DMS153 treated with DMSO at 0.1 percent for 48 hours (cell line): ENCODE measurements around the gene GSTO2.

Source experiments
- DNase-seq: peaks from one replicate; lab custom pipeline; 2025; ENCODE audit not compliant: unreplicated experiment; lab: John Stamatoyannopoulos, UW

The GSTO2 gene

DNA sequence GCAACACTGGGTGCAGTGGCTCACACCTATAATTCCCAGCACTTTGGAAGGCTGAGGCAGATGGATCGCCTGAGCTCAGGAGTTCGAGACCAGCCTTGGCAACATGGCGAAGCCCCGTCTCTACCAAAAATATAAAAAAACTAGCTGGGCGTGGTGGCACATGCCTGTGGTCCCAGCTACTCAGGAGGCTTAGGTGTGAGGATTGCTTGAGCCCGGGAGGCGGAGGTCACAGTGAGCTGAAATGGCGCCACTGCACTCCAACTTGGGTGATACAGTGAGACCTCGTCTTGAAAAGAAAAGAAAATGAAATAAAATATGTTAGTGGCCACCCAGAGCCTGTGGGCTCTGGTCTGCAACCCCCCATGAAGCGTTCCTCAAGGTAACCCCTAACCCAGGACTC lies 55.9 kb downstream of the GSTO2 start:
- DNase-seq, result no peak

DNA sequence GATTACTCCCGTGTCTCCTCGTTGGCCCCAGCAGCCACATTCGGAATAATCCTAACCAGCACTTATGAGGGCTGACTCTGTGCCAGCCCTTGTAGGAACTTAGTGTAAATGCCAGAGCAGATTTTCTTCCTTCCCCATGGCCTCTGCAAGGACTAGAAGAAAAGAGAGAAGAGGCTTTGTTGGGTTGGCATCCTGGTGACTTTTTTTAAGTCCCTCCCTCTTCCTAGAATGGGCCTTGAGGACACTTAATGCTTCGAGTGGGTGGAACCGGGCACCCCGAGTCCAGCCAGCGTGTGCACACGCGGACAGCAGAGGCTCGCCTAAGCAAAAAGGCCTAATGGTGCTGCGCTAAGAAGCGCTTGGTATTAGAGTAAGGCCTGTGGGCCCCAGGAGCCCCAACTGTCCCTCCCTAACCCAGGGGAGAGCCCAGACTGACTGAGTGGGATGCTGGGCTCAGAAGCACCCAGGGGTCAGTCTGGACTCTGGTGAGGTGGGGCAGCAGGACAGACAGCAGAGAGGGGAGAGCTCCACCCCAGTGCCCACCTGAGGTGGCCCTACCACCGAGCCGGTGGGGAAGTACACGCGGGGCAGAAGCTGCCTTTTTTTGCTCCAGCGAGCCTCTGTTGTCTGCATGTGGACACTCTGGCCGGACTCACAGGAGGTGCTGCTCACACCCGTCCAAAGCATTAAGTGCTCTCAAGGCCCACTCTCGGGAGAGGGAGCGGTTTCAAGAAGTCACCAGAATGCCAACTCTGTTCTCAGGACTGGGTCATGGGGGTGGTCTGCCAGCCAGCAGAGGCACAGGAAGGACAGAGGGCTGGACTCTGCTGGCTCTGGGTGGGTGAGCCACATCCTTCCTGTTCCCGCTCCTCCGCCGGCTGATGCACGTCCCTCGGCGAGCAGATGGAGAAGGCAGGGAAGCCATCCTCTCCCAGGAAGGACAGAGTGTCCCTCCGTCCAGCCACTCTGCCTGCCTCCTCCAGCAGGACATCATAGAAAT lies 56.8 kb downstream of the GSTO2 start:
- no peak for DNase-seq

- no peak for DNase-seq
Measured at GRCh38 chr10:104326991-104327610, 58.1 kb downstream of the GSTO2 start.

DNA sequence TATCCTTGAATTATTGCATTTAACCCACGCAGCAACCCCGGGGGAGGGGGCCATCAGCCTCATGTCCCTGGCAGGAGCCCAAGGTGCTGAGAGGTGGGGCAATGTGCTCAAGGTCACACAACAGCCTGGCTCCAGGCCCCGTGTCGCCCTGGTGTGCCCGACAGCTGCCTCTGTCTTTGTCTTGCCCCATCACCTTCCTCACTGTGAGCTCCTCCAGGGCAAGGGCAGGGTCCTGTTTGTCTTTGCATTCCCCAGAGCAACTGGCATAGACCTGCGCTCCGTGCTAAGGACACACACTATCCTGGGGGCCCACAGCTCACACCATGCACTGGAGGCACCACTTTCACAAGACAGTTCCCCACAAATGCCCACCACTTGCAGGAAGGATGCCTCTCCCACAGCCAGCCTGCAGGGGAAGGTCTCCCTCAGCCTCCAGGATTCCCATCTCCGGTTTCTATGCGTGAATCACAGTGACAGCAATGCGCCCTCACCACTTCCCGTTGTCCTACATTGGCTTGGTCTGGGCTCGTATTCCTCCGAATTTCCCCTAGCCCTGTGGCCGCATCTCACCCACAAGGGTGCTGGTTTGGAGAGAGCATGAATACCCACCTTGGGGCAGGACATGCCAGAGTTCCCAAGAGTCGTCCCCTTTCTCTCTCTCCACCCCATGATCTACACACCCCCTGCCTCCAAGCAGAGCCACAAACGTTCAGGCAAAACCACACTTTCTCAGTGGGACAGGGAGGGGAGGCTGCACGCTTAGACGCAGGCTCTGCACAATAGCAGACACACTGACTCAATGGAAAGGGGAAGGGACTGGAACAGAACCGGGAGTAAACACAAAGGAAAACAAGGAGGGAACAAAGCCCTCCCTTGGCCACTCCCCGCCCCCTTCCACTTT lies 59.0 kb downstream of the GSTO2 start:
- no peak for DNase-seq

- DNase-seq, result no peak
Measured at GRCh38 chr10:104328646-104328895, 59.6 kb downstream of the GSTO2 start.

DNA sequence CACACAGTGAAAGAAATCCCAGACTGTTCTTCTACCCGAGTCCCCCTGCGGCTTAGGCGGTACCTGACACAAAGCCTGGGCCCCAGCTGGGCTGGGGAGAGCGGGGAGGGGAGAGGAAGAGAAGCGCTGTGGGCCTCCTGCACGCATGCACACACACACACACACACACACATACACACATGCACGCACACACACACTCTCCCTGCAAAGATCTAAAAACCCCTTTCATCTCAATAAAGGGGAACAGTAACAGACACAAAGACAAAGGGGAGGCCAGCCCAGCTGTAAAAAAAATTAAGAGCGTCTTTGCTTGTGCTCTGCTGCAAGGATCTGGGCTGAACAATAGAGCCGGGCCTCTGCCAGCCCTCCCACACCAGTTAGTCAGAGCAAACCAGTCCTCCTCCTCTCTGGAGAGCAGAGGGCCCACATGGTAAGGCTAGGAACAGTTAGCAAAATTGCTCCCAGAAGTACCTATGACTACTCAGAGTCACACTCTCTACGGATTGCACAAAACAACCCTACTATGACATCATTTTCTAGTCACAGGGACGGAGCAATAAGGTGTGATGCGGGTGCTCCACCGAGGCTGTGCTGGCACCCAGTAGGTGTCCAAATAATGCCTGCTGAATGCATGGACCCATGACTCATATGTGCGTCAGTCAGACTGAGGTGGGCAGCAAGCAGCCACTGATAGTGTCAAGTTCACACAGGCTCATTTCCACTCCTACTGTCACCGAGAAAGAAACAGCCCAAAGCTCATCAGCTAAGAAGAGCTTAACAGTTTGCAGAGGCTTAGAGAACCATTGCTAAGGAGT lies 60.1 kb downstream of the GSTO2 start:
- no peak for DNase-seq

GRCh38 chr10:104329735-104330134 lies 60.8 kb downstream of the GSTO2 start:
- DNase-seq, result no peak

GRCh38 chr10:104330168-104331110 lies 61.5 kb downstream of the GSTO2 start:
- DNase-seq, result no peak

DNA sequence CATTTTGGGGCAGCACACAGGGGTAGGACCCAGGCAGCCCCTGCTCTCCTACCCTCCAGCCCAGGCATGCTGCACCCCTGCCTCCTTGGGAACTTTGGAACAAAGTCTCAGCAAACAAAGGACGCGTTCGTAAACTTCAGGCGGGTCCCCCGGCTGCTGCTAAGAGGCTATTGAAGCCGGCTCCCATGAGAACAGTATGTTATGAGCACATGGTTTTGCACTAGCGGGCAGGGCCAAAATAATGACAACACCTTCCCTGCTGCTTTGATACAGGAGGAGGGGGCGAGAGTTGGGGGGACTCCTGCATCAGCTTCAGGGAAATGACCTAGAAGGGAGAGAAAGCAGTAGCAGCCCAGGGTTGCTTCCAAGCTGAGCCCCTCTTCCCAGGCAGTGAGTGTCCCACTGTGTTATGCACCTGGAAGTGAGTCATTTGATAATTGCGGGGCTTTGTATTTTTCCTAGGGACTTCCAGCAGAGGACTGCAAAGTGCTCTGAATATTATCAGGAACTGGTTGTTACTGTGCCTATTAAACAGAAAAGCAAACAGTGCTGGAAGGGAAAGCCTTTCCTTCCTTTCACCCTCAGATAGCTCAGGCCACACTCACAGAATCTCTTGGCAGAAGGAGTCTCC lies 62.3 kb downstream of the GSTO2 start:
- DNase-seq, result peak; percentile 83

DNA sequence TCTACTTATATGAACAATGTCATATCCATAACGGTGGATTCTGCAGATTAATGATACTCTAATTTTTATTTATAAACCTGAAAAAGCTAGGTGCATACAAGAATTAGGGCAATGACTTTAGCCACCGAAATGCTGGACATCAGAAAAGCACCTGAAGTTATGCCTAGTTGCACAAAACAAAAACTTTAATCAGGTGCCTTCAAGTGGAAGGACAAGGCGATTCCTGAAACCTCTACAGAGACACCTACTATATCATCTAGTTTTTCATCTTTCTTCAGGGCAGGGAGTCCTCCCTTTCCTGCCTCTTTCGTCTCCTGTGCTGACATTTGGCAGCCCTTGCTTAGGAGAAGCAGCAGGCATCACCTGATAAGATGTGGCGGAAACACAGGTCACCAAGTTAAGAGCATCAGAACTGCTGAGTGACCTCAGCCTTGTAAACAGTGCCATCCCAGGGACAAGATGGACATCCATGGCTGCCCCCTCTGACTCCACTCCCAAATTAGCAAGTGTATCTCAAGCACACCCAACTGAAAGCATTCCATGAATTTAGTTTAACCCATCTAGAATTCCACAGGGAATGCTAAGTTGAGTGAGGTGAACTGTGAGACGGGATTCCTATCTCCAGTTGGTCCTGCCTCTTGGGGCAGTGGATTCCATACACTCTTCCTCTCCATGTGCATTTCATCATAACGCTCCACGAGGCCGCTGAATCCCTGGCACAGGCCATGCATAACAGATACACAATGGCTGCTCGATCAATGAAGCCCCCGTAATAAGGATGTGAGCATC lies 63.5 kb downstream of the GSTO2 start:
- DNase-seq, result no peak

DNA sequence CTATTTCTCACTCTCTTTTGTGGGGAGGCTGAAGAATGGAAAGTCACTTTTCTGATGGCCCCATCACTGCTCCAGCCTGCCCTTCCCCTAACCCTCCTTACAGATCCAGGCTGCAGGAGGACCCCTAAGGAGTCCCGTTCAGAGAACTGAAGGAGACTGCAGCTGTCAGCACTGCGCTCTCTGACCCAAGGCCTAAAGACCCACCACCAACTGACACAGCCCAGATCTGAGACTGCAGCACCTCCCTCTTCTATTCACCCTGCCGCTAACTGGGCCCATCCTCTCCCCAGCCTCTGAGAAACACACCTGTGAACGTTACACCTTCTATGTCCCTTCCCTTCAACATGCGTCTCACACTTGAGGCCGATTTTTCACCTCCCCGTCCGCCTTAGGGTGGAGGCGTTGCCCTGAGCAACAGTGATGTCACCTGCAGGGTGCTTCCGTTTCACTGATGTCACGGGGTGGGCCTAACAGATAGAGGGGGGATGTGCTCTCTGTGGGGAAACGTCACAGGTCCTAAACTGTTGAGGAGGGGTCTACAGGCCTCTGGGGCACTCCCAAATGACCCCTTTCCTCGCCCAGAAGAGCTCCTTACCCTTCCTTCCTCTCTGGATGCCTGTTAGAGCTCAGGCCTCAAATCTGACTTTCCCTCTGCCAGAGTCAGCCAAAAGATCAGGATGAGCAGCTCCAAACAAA lies 64.2 kb downstream of the GSTO2 start:
- no peak for DNase-seq

DNA sequence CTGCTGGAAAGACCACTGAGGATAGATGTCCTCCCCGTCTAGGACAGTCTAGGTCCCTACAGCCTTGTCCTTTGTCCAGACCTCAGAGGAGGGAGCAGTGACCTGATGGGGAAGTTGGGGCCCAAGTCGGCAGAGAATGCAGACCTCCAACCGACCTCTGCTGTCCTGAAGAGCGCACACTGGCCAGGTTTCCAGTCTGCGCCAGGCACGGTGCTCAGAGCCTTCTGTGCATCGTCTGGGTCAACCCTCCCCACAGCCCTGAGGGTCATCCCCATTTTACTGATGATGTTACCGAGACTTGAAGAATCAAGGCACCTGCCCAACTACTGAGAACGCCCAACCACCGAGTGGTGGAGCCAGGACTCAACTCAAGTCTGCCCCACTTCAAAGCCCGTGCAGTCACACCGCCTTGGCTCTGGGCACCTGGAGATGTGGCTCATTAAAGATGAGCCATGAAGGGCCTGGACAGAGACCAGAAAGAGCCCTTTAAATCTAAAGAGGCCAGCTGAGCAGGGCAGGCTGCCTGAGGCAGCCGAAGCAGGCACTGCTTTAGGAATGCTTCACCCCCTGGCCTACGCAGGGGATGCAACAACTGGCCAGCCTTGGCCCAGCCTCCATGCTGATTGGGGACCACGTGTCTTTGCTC lies 64.9 kb downstream of the GSTO2 start:
- DNase-seq, result no peak

DNA sequence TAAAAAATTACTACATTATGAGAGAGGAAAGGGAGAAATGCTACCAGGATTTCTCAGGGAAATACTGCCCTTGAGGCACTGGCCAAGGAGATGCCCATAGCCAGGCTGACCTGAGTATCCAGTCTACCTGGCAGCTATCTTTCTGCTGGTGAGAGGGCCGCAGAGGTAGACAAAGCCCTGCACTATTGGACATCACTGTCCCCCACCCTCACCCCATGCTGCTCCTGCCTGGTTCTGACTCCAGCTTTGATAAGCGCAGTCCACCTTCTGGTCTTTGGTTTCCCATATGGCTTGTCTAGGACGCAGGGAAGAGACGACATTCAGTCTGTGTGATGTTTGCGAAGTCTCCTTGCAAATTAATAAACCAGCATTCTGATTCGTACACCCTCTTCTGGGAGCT lies 65.6 kb downstream of the GSTO2 start:
- DNase-seq, result no peak

GRCh38 chr10:104334965-104335650 lies 66.1 kb downstream of the GSTO2 start:
- peak; percentile 71 for DNase-seq

- no peak for DNase-seq
Measured at GRCh38 chr10:104336821-104337467, 68.0 kb downstream of the GSTO2 start.

DNA sequence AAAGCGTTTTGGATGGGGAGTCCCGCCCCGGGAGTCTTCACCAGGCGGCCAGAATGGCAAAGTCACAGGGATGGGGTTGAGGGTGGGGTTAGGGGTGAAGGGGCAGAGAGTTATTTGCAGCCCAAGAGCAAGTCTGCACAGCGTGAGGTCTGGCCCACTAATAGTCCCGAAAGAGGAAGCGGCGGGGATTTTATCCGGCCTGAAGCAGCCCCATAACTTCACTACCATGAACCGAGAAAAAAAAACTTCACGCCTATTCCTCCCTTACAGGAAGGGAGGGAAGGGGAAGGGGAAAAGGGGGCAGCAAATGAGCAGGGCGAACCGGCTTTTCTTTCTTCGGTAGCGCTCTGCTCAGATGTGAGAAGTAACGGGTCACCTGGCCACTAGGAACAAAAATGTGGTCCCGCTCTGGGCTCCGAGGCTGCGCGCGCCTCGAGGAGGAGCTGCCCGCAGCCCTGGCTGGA lies 68.6 kb downstream of the GSTO2 start:
- no peak for DNase-seq
